ENCODE results near the gene LDLRAD4.

DNA sequence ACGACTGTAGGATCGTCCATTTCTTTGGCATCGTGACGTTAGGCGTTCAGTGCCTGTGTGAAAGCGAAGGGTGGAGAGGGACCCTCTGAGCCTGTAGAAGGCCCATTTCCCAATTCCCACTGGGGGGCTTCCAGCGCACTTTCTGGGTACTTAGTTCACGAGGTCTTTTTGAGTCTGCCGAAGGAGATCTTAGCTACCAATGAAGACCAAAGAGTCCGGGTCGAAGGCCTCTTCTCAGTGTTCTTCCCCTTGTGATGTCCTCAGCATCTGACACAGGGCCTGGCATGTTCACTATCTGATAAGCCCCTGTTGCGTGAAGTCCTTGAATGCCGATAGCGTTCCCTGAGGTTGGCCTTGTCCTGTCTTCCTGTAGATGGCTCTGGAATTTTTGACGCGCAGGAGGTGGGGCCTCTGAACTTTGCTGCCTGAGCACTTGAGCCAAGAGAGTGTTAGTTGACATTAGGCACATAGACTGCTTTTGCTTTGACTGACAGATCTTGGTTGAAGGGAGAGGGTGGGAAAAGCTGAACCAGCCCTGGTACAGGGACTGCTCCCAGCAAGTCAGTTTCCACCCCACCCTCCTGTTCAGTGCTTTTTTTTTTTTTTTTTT is 52.8 kb downstream of the LDLRAD4 start:
- TF ChIP-seq NFIC (IDR thresholded peaks at IDR 0.05) = no peak
- TF ChIP-seq CREB1 (IDR thresholded peaks at IDR 0.05; ENCODE audit: low read depth) = no peak
- TF ChIP-seq, protein P1, sequence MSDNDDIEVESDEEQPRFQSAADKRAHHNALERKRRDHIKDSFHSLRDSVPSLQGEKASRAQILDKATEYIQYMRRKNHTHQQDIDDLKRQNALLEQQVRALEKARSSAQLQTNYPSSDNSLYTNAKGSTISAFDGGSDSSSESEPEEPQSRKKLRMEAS (IDR thresholded peaks at IDR 0.05) = no peak
- no peak for TF ChIP-seq RAD21 (IDR thresholded peaks at IDR 0.05; ENCODE audit: low read depth)
- TF ChIP-seq EP300 (IDR thresholded peaks at IDR 0.05; ENCODE audit: borderline replicate concordance) = no peak
- TF ChIP-seq, protein P2, sequence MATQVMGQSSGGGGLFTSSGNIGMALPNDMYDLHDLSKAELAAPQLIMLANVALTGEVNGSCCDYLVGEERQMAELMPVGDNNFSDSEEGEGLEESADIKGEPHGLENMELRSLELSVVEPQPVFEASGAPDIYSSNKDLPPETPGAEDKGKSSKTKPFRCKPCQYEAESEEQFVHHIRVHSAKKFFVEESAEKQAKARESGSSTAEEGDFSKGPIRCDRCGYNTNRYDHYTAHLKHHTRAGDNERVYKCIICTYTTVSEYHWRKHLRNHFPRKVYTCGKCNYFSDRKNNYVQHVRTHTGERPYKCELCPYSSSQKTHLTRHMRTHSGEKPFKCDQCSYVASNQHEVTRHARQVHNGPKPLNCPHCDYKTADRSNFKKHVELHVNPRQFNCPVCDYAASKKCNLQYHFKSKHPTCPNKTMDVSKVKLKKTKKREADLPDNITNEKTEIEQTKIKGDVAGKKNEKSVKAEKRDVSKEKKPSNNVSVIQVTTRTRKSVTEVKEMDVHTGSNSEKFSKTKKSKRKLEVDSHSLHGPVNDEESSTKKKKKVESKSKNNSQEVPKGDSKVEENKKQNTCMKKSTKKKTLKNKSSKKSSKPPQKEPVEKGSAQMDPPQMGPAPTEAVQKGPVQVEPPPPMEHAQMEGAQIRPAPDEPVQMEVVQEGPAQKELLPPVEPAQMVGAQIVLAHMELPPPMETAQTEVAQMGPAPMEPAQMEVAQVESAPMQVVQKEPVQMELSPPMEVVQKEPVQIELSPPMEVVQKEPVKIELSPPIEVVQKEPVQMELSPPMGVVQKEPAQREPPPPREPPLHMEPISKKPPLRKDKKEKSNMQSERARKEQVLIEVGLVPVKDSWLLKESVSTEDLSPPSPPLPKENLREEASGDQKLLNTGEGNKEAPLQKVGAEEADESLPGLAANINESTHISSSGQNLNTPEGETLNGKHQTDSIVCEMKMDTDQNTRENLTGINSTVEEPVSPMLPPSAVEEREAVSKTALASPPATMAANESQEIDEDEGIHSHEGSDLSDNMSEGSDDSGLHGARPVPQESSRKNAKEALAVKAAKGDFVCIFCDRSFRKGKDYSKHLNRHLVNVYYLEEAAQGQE (IDR thresholded peaks at IDR 0.05; ENCODE audit: low read depth) = no peak
- no peak for TF ChIP-seq TEAD4 (IDR thresholded peaks at IDR 0.05)
- TF ChIP-seq, protein P3, sequence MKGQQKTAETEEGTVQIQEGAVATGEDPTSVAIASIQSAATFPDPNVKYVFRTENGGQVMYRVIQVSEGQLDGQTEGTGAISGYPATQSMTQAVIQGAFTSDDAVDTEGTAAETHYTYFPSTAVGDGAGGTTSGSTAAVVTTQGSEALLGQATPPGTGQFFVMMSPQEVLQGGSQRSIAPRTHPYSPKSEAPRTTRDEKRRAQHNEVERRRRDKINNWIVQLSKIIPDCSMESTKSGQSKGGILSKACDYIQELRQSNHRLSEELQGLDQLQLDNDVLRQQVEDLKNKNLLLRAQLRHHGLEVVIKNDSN (IDR thresholded peaks at IDR 0.05) = no peak
- no peak for TF ChIP-seq EGR1 (IDR thresholded peaks at IDR 0.05)
- TF ChIP-seq FOXM1 (IDR thresholded peaks at IDR 0.05; ENCODE audit: borderline replicate concordance, low read depth) = no peak
